ENCODE measurements around the gene ZNF350.
"Not testable (repeated sequence)": the region's sequence is repeated elsewhere in the genome, so short reads cannot be mapped to it uniquely, and the experiment has no call there.

The ZNF350 gene

GRCh38 chr19:51986309-51987291 is at the start of gene ZNF350:
ZNF350 (minus strand) TSS chr19:51986840; CDS start chr19:51974360, 12,480 bp downstream.
- TF ChIP-seq CTCF (IDR thresholded peaks at IDR 0.05; ENCODE audit: low read depth, low read length): no peak
- peak; percentile 73 for TF ChIP-seq MAX (IDR thresholded peaks at IDR 0.05; ENCODE audit: low read depth, low read length)
- TF ChIP-seq POLR2A (IDR thresholded peaks at IDR 0.05; ENCODE audit: extremely low read depth, insufficient read length): peak; percentile 60
- TF ChIP-seq MYC (IDR thresholded peaks at IDR 0.05; ENCODE audit: low read depth, low read length): peak; percentile 83
- peak within 1 kb of the TSS; percentile 100 for H3K4me3 ChIP-seq (ENCODE audit: low read depth, low read length)
- peak; percentile 98 for DNase-seq (ENCODE audit: low read depth)

GRCh38 chr19:52034051-52034728 is 47.5 kb upstream of the ZNF350 start:
- no peak for DNase-seq (ENCODE audit: low read depth)
- H3K4me3 ChIP-seq (ENCODE audit: low read depth, low read length): no peak overlapping the region
- TF ChIP-seq CTCF (IDR thresholded peaks at IDR 0.05; ENCODE audit: low read depth, low read length) (no peak), MAX (IDR thresholded peaks at IDR 0.05; ENCODE audit: low read depth, low read length) (no peak), POLR2A (IDR thresholded peaks at IDR 0.05; ENCODE audit: extremely low read depth, insufficient read length) (no peak), MYC (IDR thresholded peaks at IDR 0.05; ENCODE audit: low read depth, low read length) (no peak)

- H3K4me3 ChIP-seq (ENCODE audit: low read depth, low read length): peak overlapping the region; percentile 94
- no peak for DNase-seq (ENCODE audit: low read depth)
- TF ChIP-seq CTCF (IDR thresholded peaks at IDR 0.05; ENCODE audit: low read depth, low read length) (no peak), MYC (IDR thresholded peaks at IDR 0.05; ENCODE audit: low read depth, low read length) (no peak), POLR2A (IDR thresholded peaks at IDR 0.05; ENCODE audit: extremely low read depth, insufficient read length) (no peak), MAX (IDR thresholded peaks at IDR 0.05; ENCODE audit: low read depth, low read length) (no peak)
Observed at GRCh38 chr19:52028780-52029123, 42.1 kb upstream of the ZNF350 start.

GRCh38 chr19:52028027-52028779 is 41.6 kb upstream of the ZNF350 start, which contains the start of gene ZNF614:
ZNF614 (minus strand) TSS chr19:52028379; CDS start chr19:52025745, 2,634 bp downstream.
- TF ChIP-seq CTCF (IDR thresholded peaks at IDR 0.05; ENCODE audit: low read depth, low read length): no peak
- TF ChIP-seq MAX (IDR thresholded peaks at IDR 0.05; ENCODE audit: low read depth, low read length): peak; percentile 46; the same call in 1 of the 2 replicates
- TF ChIP-seq MYC (IDR thresholded peaks at IDR 0.05; ENCODE audit: low read depth, low read length): peak; percentile 7; the same call in 1 of the 2 replicates
- peak; percentile 76 for TF ChIP-seq POLR2A (IDR thresholded peaks at IDR 0.05; ENCODE audit: extremely low read depth, insufficient read length)
- DNase-seq (ENCODE audit: low read depth): peak; percentile 92
- peak within 1 kb of the TSS; percentile 94 for H3K4me3 ChIP-seq (ENCODE audit: low read depth, low read length)

- DNase-seq (ENCODE audit: low read depth): not testable (repeated sequence)
- peak overlapping the region; percentile 94 for H3K4me3 ChIP-seq (ENCODE audit: low read depth, low read length)
Observed at GRCh38 chr19:52026255-52026990, 39.8 kb upstream of the ZNF350 start.

- not testable (repeated sequence) for H3K4me3 ChIP-seq (ENCODE audit: low read depth, low read length); DNase-seq (ENCODE audit: low read depth)
Observed at GRCh38 chr19:52024478-52024877, 37.8 kb upstream of the ZNF350 start.
